GM21423 (cell line): ENCODE results near the gene SHKBP1.
"Not testable (repeated sequence)": the region's sequence is repeated elsewhere in the genome, so short reads cannot be mapped to it uniquely, and the experiment has no call there.

Experiments
- ATAC-seq: cut with Tn5 transposase; IDR thresholded peaks from one replicate; pipeline ENCODE4 v1.9.1; 2021; ENCODE audit warnings: mild to moderate bottlenecking, moderate library complexity; ENCODE audit not compliant: unreplicated experiment

The SHKBP1 gene

GRCh38 chr19:40582467-40582866 lies 5.8 kb downstream of the SHKBP1 start:
- ATAC-seq, result no peak

- ATAC-seq, result no peak
Measured at GRCh38 chr19:40583283-40583682, 6.6 kb downstream of the SHKBP1 start.

- ATAC-seq, result no peak
Measured at GRCh38 chr19:40584007-40584406, 7.3 kb downstream of the SHKBP1 start.

GRCh38 chr19:40585241-40585981 lies 8.7 kb downstream of the SHKBP1 start:
- ATAC-seq, result no peak

- ATAC-seq, result no peak
Measured at GRCh38 chr19:40585982-40586422, 9.3 kb downstream of the SHKBP1 start.

GRCh38 chr19:40586611-40587010 lies 9.9 kb downstream of the SHKBP1 start:
- no peak for ATAC-seq

- ATAC-seq, result no peak
Measured at GRCh38 chr19:40588110-40588854, 11.6 kb downstream of the SHKBP1 start.

- no peak for ATAC-seq
Measured at GRCh38 chr19:40588926-40589569, 12.4 kb downstream of the SHKBP1 start.

- ATAC-seq, result no peak
Measured at GRCh38 chr19:40589591-40590429, 13.1 kb downstream of the SHKBP1 start.

- ATAC-seq, result no peak
Measured at GRCh38 chr19:40590464-40591265, 14.0 kb downstream of the SHKBP1 start.

GRCh38 chr19:40591724-40592123 lies 15.1 kb downstream of the SHKBP1 start:
- not testable (repeated sequence) for ATAC-seq

GRCh38 chr19:40592170-40592569 lies 15.5 kb downstream of the SHKBP1 start:
- ATAC-seq, result no peak

- ATAC-seq, result no peak
Measured at GRCh38 chr19:40594255-40594654, 17.6 kb downstream of the SHKBP1 start.

- no peak for ATAC-seq
Measured at GRCh38 chr19:40594657-40595091, 18.0 kb downstream of the SHKBP1 start.

- no peak for ATAC-seq
Measured at GRCh38 chr19:40596608-40597328, 20.1 kb downstream of the SHKBP1 start.

- ATAC-seq, result no peak
Measured at GRCh38 chr19:40597329-40597838, 20.7 kb downstream of the SHKBP1 start.

GRCh38 chr19:40598121-40598917 lies 21.6 kb downstream of the SHKBP1 start:
- no peak for ATAC-seq

GRCh38 chr19:40598918-40599307 lies 22.2 kb downstream of the SHKBP1 start:
- ATAC-seq, result no peak
